HG03565 (cell line): ENCODE measurements around the gene HBQ1.
A peak's percentile ranks its signal among the peaks of the same experiment; 100 is the strongest.
"Not testable (repeated sequence)": the region's sequence is repeated elsewhere in the genome, so short reads cannot be mapped to it uniquely, and the experiment has no call there.

Experiments used
- ATAC-seq: cut with Tn5 transposase; IDR thresholded peaks from one replicate; pipeline ENCODE4 v1.9.1; 2021; ENCODE audit warnings: mild to moderate bottlenecking, moderate library complexity; ENCODE audit not compliant: unreplicated experiment

The HBQ1 gene

GRCh38 chr16:200388-200787 lies 20.1 kb downstream of the HBQ1 start:
- no peak for ATAC-seq

GRCh38 chr16:203246-203645 lies 23.0 kb downstream of the HBQ1 start:
- no peak for ATAC-seq

- not testable (repeated sequence) for ATAC-seq
Measured at GRCh38 chr16:204046-204445, 23.8 kb downstream of the HBQ1 start.

- not testable (repeated sequence) for ATAC-seq
Measured at GRCh38 chr16:209359-209758, 29.1 kb downstream of the HBQ1 start.

- not testable (repeated sequence) for ATAC-seq
Measured at GRCh38 chr16:211631-212180, 31.4 kb downstream of the HBQ1 start.

GRCh38 chr16:212999-213398 lies 32.7 kb downstream of the HBQ1 start:
- ATAC-seq = no peak

- ATAC-seq = no peak
Measured at GRCh38 chr16:220021-220420, 39.8 kb downstream of the HBQ1 start.

- no peak for ATAC-seq
Measured at GRCh38 chr16:228151-228851, 48.0 kb downstream of the HBQ1 start.

GRCh38 chr16:228852-229730 lies 48.8 kb downstream of the HBQ1 start, which contains the start of gene LUC7L:
TSS of gene LUC7L (minus strand) at chr16:229449. CDS start at chr16:229339, 110 bp downstream.
- peak; percentile 72 for ATAC-seq

GRCh38 chr16:229731-230281 lies 49.5 kb downstream of the HBQ1 start:
- ATAC-seq = no peak

GRCh38 chr16:230351-230750 lies 50.1 kb downstream of the HBQ1 start:
- ATAC-seq = not testable (repeated sequence)
